Left lobe of liver (tissue), 2 donors: ENCODE measurements around the gene CD69. TPM values are rescaled to one million over a fixed set of nuclear protein-coding genes. Genes with fewer than 3 reads are reported as not detected.

Source experiments
- ATAC-seq: fragments of 200-7000 bp; cut with Tn5 transposase; one replicate; pipeline ENCODE4 v1.9.1; 2020; ENCODE audit warnings: mild to moderate bottlenecking, moderate library complexity
- DNase-seq: peaks from one replicate; pipeline ENCODE4 v3.0.0-alpha.2; 2020; ENCODE audit warnings: low spot score
- total RNA-seq: library from RNA; stranded (reverse); gene quantifications from one replicate; pipeline ENCODE4 v1.2.1, GENCODE V29; 2021
- donor health status: DM: no; HTN: no; CAD: no; lungs with moderate emphysema.
- donor health status: DM: no; HTN: yes; CAD: no.

The CD69 gene
- 0.53 TPM for total RNA-seq

- ATAC-seq (no peak), DNase-seq (no peak)
These were observed at the start of gene CD69 for GRCh38 chr12:9760699-9761418. Gene CD69 (minus strand): TSS chr12:9760901. CDS start chr12:9760820, 81 bp downstream.

GRCh38 chr12:9809866-9810265 is 49.2 kb upstream of the CD69 start:
- ATAC-seq, result no peak

GRCh38 chr12:9809338-9809737 is 48.6 kb upstream of the CD69 start:
- ATAC-seq, result no peak
- no peak for DNase-seq

More at GRCh38 chr12:9809866-9810265, 49.2 kb upstream of the CD69 start:
- no peak for DNase-seq

GRCh38 chr12:9808504-9808903 is 47.8 kb upstream of the CD69 start:
- DNase-seq (no peak), ATAC-seq (no peak)

DNA sequence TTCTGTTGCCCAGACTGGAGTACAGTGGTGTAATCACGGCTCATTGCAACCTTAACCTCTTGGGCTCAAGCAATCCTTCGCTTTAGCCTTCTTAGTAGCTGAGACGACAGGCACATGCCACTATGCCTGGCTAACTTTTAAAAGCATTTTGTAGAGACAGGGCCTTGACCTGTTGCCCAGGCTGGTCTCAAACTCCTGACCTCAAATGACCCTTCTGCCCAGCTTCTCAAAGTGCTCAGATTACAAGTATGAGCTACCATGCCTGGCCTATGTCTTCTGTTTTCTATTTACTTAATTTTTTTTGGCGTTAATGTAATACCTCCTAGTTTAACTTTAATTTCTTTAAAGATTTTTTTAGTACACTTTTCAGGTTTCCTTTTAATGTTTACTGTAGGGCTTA is 46.0 kb upstream of the CD69 start:
- ATAC-seq, result no peak

DNA sequence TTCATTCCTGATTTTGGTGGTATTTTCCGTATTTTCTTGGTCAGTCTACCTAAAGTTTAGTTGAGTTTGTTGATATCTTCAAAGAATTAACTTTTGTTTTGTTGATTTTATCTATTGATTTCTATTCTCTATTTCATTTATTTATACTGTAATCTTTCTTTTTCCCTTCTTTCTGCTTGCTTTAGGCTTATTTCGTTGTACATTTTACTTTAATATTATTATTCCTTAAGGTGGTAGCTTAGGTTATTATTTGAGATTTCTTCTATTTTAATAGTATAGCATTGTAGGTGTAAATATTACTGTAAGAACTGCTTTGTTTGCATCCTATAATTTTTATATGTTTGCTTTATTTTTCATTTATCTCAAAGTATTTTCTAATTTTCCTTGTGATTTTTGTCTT is 45.2 kb upstream of the CD69 start:
- DNase-seq (no peak), ATAC-seq (no peak)

More for the DNA sequence above, 46.0 kb upstream of the CD69 start:
- no peak for DNase-seq

DNA sequence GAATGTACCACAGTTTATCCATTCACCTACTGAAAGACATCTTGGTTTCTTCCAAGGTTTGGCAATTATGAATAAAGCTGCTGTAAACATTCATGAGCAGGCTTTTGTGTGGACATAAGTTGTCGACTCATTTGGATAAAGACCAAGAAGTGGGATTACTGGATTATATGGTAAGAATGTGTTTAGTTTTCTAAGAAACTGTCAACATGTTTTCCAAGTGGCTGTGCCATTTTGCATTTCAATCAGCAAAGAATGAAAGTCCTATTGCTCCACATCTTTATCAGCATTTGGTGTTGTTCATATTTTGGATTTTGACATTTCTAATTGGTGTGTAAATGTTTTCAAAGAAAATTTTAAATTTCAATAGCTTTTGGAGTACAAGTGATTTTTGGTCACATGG is 39.3 kb upstream of the CD69 start:
- no peak for DNase-seq
- ATAC-seq, result no peak

DNA sequence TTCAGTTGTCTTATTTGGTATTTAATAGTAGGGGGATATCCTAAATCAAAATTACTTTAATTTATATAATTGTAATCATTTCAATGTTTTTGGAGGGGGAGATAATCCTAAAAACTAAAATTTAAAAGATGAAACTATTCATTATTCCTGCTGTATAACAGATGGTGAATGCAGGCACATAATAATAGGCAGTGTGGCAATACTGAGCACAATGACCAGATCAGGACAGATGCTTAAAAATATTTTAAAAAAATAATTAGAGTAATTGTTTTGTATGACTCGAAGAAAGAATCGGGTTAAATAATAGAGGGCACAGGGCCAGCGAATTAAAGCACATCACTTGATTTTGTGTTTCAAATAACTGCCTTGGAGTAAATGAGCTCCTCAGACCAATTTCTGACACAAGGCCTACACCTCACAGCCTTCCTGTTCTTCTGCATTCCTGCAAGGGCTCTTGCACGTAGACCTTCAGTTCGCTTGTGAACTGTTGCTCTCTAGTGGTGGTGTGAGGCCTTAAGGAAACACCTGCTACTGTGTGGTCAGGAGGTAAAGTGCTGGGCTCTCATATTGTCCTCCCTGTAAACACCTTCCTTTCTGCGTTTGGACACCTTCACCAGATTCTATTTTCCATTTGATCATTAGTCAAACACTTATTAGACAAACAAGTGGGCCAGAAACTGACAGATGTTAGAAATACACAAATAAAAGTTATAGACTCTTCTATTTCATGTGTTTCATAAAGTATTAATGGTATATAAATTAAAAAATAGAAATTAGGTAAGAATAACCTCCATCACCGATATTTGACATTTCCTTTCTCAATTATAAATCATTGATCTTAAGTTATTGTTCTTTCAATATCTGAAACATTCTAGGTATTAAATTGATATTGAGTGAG is 37.3 kb upstream of the CD69 start:
- DNase-seq (no peak), ATAC-seq (peak; percentile 82)

GRCh38 chr12:9796971-9797370 is 36.3 kb upstream of the CD69 start:
- ATAC-seq (no peak), DNase-seq (no peak)

DNA sequence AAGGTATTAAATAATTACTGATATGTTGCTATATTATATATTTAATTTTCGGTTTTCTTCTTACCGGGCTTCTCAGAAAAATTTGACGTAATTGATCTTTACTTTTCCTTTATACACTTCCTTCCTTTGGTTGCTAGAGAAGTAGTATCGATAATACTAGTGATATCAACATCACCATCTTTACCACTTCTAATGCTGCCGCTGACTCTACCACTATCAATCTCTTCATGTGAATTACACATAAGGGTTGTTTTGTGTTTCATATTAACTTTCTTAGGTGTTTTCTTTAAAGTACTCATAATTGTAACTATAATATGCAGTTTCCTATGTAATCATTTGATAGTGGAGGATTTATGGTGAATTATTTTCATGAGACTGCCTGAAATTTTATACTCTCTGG is 35.6 kb upstream of the CD69 start:
- DNase-seq (no peak), ATAC-seq (no peak)

DNA sequence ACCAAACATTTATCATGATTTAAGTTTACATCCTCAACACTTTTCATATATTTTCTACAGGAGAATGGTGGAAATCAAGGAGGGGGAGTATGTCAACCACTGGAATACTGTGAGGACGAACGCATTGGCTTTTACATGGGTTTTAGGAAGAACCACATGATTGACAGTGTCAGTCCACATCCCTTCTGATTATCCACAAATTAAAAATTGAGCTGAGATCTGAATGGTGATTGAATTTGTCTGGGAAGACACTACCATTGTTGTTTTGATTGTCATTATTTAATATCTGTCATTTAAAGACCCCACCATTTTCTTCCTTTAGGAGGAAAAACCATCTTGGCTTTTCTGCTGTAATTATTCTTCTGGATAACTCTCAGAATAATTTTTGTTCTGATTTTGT is 35.2 kb upstream of the CD69 start:
- ATAC-seq (no peak), DNase-seq (no peak)

- no peak for DNase-seq
- no peak for ATAC-seq
These were observed 33.9 kb upstream of the CD69 start for GRCh38 chr12:9794484-9795093.

- no peak for ATAC-seq
- no peak for DNase-seq
These were observed 33.2 kb upstream of the CD69 start for GRCh38 chr12:9793779-9794395.

DNA sequence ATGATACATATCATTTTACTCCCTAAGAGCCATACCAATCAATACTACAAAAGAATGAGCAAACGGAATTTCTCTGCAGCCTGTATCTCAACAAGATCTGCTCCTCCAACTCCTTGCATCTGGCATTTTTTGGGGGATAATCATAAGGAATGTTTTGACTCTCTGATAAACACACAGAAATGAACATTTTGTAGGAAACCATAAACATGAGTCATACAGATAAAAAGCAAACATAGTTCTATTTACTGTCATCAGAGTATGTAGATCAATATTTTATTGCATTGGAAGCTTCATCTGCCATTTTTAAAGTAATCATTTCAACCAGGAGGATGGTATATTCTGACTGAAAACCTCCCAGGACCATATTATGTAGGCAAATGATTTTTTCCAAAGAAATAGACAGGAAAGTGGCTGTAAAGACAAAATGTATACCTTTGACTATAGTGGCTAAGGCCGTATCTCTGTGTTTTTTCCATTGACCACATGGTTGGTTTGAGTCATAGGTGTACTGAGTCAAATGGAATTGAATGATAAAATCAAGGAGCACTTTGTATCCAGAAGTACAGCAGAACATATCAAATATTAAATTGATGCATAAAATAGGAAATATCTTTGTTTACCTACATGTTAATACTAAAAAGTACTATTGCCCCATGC is 32.4 kb upstream of the CD69 start:
- ATAC-seq, result no peak
- DNase-seq, result no peak

DNA sequence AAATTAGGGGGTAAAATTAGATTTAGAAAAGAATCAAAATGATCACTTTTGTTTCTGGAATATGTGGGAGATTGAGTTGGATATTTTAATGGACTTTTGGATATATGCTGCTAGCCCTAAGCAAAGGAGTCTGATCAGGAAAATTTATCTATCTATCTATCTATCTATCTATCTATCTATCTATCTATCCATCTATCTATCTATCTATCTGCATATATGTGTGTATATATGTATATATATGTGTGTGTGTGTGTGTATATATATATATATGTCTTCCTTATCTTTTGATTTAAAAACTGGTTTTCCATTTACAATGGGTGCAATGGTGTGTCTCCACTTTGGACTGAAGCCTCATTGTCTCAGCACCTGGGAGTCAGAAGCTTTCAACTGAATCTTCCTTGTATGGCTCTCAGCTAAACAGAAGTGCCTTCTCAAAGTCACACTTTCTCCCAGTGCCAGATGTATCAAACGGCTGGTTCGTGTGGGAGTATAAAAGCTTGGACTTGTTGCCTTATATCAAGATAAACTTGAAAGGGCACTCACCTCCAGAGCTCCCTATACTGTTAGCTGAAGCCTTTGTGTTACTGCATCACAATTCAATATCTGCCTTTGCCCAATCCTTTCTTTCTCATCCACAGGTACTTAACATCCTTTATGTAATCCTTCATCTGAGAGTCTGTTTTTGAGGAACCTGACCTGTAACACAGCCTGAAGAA is 31.6 kb upstream of the CD69 start:
- DNase-seq (no peak), ATAC-seq (no peak)

- no peak for DNase-seq
These were observed 26.3 kb upstream of the CD69 start for GRCh38 chr12:9786726-9787717.

GRCh38 chr12:9784816-9785215 is 24.1 kb upstream of the CD69 start:
- ATAC-seq (no peak), DNase-seq (no peak)

More at GRCh38 chr12:9786726-9787717, 26.3 kb upstream of the CD69 start:
- ATAC-seq, result no peak

- DNase-seq (no peak), ATAC-seq (no peak)
These were observed 23.6 kb upstream of the CD69 start for GRCh38 chr12:9784326-9784725.
